IMR-90 (cell line): Measurements from ENCODE around the gene GAPDH. TPM values are rescaled to one million over a fixed set of nuclear protein-coding genes. Genes with fewer than 3 reads are reported as not detected.

Experiments used
- ATAC-seq: fragments of 200-7000 bp; cut with Tn5 transposase; 2 replicates; pipeline ENCODE4 v1.9.1; 2020; ENCODE audit warnings: low read depth, mild to moderate bottlenecking, moderate library complexity
- BruUV-seq: library from RNA; stranded (reverse); fragments of 400-500 nt; replicated peaks from 2 replicates; lab custom pipeline; 2021; lab: Mats Ljungman, UMichigan
- CTCF ChIA-PET: fragments of 300-600 bp; formaldehyde crosslinking; extraction: SDS; loops from one replicate; lab custom pipeline; 2021; ENCODE audit warnings: antibody characterized with exemption; lab: Yijun Ruan, JAX
- POLR2A ChIA-PET: fragments of 300-600 bp; sonication (Branson Sonifier 250); formaldehyde crosslinking; loops from one replicate; lab custom pipeline; 2022; ENCODE audit warnings: antibody characterized with exemption; ENCODE audit not compliant: unreplicated experiment; lab: Charles Lee
- DNase-seq: peaks from one replicate; pipeline ENCODE4 v3.0.0; 2013
- H2AFZ ChIP-seq: replicated peaks from 2 replicates; pipeline ENCODE3; 2013; ENCODE audit warnings: low read length, mild to moderate bottlenecking; ENCODE audit not compliant: poor library complexity
- H2AK5ac ChIP-seq: 2 replicates; pipeline ENCODE4 v1.6.1; 2013; ENCODE audit warnings: low read depth, low read length, inconsistent platforms
- H2AK9ac ChIP-seq: replicated peaks from 2 replicates; pipeline ENCODE3; 2013; ENCODE audit warnings: mild to moderate bottlenecking, low read depth, low read length, moderate library complexity; ENCODE audit not compliant: poor library complexity
- H2BK120ac ChIP-seq: 2 replicates; pipeline ENCODE4 v1.6.1; 2013; ENCODE audit warnings: low read depth, low read length, inconsistent platforms
- H2BK15ac ChIP-seq: 3 replicates; pipeline ENCODE4 v1.6.1; 2013; ENCODE audit warnings: low read depth, low read length, inconsistent platforms
- H2BK20ac ChIP-seq: 2 replicates; pipeline ENCODE4 v1.6.1; 2013; ENCODE audit warnings: low read depth, mild to moderate bottlenecking, inconsistent platforms, low read length, moderate library complexity
- H2BK5ac ChIP-seq: 2 replicates; pipeline ENCODE4 v1.6.1; 2013; ENCODE audit warnings: mild to moderate bottlenecking, low read depth, low read length, inconsistent platforms; ENCODE audit not compliant: poor library complexity, severe bottlenecking
- H3K14ac ChIP-seq: replicated peaks from 2 replicates; pipeline ENCODE4 v1.6.1; 2013; ENCODE audit warnings: low read depth, low read length, inconsistent platforms
- H3K18ac ChIP-seq: 2 replicates; pipeline ENCODE4 v1.6.1; 2013; ENCODE audit warnings: low read depth, low read length, control low read depth
- H3K23ac ChIP-seq: 2 replicates; pipeline ENCODE4 v1.6.1; 2013; ENCODE audit warnings: low read depth, low read length, inconsistent platforms
- H3K27ac ChIP-seq: 2 replicates; pipeline ENCODE4 v1.5.1; 2013; ENCODE audit warnings: mild to moderate bottlenecking, control low read depth, low read length; ENCODE audit not compliant: insufficient read depth
- H3K27me3 ChIP-seq: 2 replicates; pipeline ENCODE4 v1.6.1; 2013; ENCODE audit warnings: low read length; ENCODE audit not compliant: control insufficient read depth, insufficient read depth
- H3K36me3 ChIP-seq: 2 replicates; pipeline ENCODE4 v1.6.1; 2013; ENCODE audit warnings: low read length, mixed read lengths; ENCODE audit not compliant: control insufficient read depth, insufficient read depth
- H3K4ac ChIP-seq: 2 replicates; pipeline ENCODE4 v1.6.1; 2013; ENCODE audit warnings: low read depth, low read length, inconsistent platforms
- H3K4me1 ChIP-seq: 2 replicates; pipeline ENCODE4 v1.6.1; 2013; ENCODE audit warnings: low read length, mixed read lengths; ENCODE audit not compliant: control insufficient read depth, insufficient read depth
- H3K4me2 ChIP-seq: 2 replicates; pipeline ENCODE4 v1.6.1; 2013; ENCODE audit warnings: low read depth, mild to moderate bottlenecking, control low read depth, low read length, moderate library complexity
- H3K4me3 ChIP-seq: 2 replicates; pipeline ENCODE4 v1.5.1; 2013; ENCODE audit warnings: low read depth, mild to moderate bottlenecking, control low read depth, low read length, moderate library complexity; ENCODE audit not compliant: insufficient read depth
- H3K56ac ChIP-seq: 2 replicates; pipeline ENCODE4 v1.6.1; 2013; ENCODE audit warnings: low read length, inconsistent platforms; ENCODE audit not compliant: insufficient read depth; ENCODE audit errors: extremely low read depth
- H3K79me1 ChIP-seq, 2 experiments: 2 replicates each; pipeline ENCODE4 v1.6.1; 2013; ENCODE audit warnings: low read length in 2 of 2, inconsistent platforms in 1 of 2, low read depth in 1 of 2
- H3K9ac ChIP-seq: 2 replicates; pipeline ENCODE4 v1.6.1; 2013; ENCODE audit warnings: low read depth, low read length, control low read depth
- H3K9me1 ChIP-seq: 2 replicates; pipeline ENCODE4 v1.6.1; 2013; ENCODE audit warnings: low read length, inconsistent platforms; ENCODE audit not compliant: insufficient read depth
- H3K9me3 ChIP-seq: 2 replicates; pipeline ENCODE4 v1.6.1; 2013; ENCODE audit warnings: low read length; ENCODE audit not compliant: control insufficient read depth, insufficient read depth
- H4K20me1 ChIP-seq: 2 replicates; pipeline ENCODE4 v1.6.1; 2013; ENCODE audit warnings: low read length, inconsistent platforms; ENCODE audit not compliant: insufficient read depth
- H4K5ac ChIP-seq: 2 replicates; pipeline ENCODE4 v1.6.1; 2013; ENCODE audit warnings: mild to moderate bottlenecking, low read depth, low read length, control low read depth
- H4K8ac ChIP-seq, 2 experiments: 2 replicates each; pipeline ENCODE4 v1.6.1; 2013; ENCODE audit warnings: low read depth in 2 of 2, low read length in 2 of 2, control low read depth in 1 of 2, inconsistent platforms in 1 of 2
- H4K91ac ChIP-seq: 2 replicates; pipeline ENCODE4 v1.6.1; 2013; ENCODE audit warnings: low read depth, low read length, inconsistent platforms; ENCODE audit not compliant: insufficient read depth
- BHLHE40 ChIP-seq: fragments of 150-350 bp; IDR thresholded peaks from 2 replicates; pipeline ENCODE4 v1.6.1; 2016; ENCODE audit warnings: mild to moderate bottlenecking, low read depth, low read length
- MAZ ChIP-seq: IDR thresholded peaks from 2 replicates; pipeline ENCODE4 v1.6.1; 2012; ENCODE audit warnings: low read depth, mild to moderate bottlenecking, low read length, improper control_type of control experiment, moderate library complexity, borderline replicate concordance
- MXI1 ChIP-seq: IDR thresholded peaks from 2 replicates; pipeline ENCODE4 v1.6.1; 2012; ENCODE audit warnings: low read depth, mild to moderate bottlenecking, low read length, moderate library complexity, borderline replicate concordance
- WGBS, 2 experiments: methylation state at CpG; one replicate each; pipeline versions ENCODE4 v1.1.5 to v1.1.7; 2013; ENCODE audit warnings: missing lambda C conversion rate in 2 of 2; ENCODE audit not compliant: insufficient read length in 1 of 2; ENCODE audit errors: extremely low coverage in 2 of 2; 5-methylcytosine and 5-hydroxymethylcytosine counted together
- dilution Hi-C: fragments of 300-500 bp; cut with HindIII; formaldehyde crosslinking; loops from one replicate; pipeline ENCODE4 v1.14.3; 2018; ENCODE audit warnings: low sequenced_read_pairs; ENCODE audit not compliant: unreplicated experiment
- in situ Hi-C: fragments of 300-500 bp; cut with MboI; formaldehyde crosslinking; loops from 3 replicates; pipeline ENCODE4 v1.14.3; 2019; ENCODE audit warnings: low sequenced_read_pairs, inconsistent platforms, mixed read lengths
- intact Hi-C: fragments of 100-400 bp; cut with micrococcal nuclease; formaldehyde crosslinking; loops from 2 replicates; pipeline ENCODE4 v1.10.0; 2022
- polyA plus RNA-seq, 3 experiments: library from polyadenylated mRNA; depleted of rRNA; stranded (reverse); fragments of >200 nt; gene quantifications; 2 replicates each; pipeline ENCODE4 v1.2.3, GENCODE V29; 2012; ENCODE audit warnings: low replicate concordance in 1 of 3
- total RNA-seq: library from RNA; depleted of rRNA; stranded (reverse); fragments of >200 nt; gene quantifications from 2 replicates; pipeline ENCODE4 v1.2.3, GENCODE V29; 2012

The GAPDH gene
- total and polyA plus RNA-seq, 2 of the 4 experiments (the other 2 are of a cell fraction) = 12,939 to 21,893 TPM

DNA sequence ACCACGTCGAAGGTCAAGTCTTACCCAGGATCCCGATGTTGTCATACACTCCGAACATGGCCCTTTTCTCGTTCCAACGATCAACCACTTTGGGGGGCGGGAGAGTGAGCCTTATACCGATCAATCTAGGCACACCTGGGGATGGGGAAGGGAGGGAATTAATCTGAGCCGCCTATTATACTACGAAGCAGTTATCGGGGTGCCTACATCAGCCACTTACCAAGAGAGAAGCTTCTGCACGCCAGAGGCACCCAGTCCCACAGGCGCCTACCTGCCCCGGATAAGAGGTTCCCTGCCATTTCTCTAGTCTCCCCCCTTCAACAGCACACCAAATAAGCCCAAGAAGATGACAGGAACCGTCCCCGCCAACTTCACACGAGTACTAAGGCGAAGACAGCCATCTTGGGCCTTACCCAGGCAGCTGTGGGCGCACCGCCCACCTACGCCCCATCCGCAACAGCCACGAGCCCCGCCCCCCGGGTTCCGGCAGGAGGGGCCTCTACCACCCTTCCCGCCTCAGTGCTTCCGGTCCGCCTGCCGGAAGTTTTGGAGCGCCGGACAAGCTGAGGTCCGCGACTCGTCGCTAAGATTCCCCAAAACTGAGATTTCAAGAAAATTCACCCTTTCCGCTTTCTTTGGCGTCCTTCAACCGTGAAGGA, 41.4 kb upstream of the GAPDH start, which contains the start of gene MRPL51:
TSS of gene MRPL51 (minus strand) at position 425 of the 659 bp plus-strand sequence. CDS start at position 299, 126 bp downstream.
- H2BK5ac ChIP-seq = peak within 1 kb of the TSS; percentile 90
- H4K5ac ChIP-seq = peak within 1 kb of the TSS; percentile 89
- ATAC-seq (peak; percentile 78), DNase-seq (peak; percentile 90)
- H2BK20ac ChIP-seq = peak within 1 kb of the TSS; percentile 7; the same call in 1 of the 2 replicates
- H3K56ac ChIP-seq = peak within 1 kb of the TSS; percentile 96
- H3K4ac ChIP-seq = peak within 1 kb of the TSS; percentile 96
- H4K20me1 ChIP-seq = peaks cover 4% of the 10 kb centered on the region
- H3K79me1 ChIP-seq = peaks cover 33 to 45% of the 10 kb centered on the region in 2 experiments
- no peaks in the 10 kb centered on the region for H3K9me3 ChIP-seq
- intact Hi-C loops = loop anchor here (2.0 kb wide), 1 partner anchor 62 kb away; no protein-coding TSS in a partner anchor
- peak within 1 kb of the TSS; percentile 94 for H2AFZ ChIP-seq
- WGBS, 2 experiments = no CpG with 5 or more reads among the region's 39 CpGs
- no peaks in the 10 kb centered on the region; the same call in 1 of the 2 replicates for H3K36me3 ChIP-seq
- peak within 1 kb of the TSS; percentile 99 for H2AK5ac ChIP-seq
- peak within 1 kb of the TSS; percentile 90 to 99 for H4K8ac ChIP-seq
- peak within 1 kb of the TSS; percentile 97 for H3K4me2 ChIP-seq
- peak within 1 kb of the TSS; percentile 94 for H3K23ac ChIP-seq
- in situ Hi-C loops = no loop called here
- H3K27ac ChIP-seq = peak within 1 kb of the TSS; percentile 94
- no peaks in the 10 kb centered on the region; the same call in 1 of the 2 replicates for H3K4me1 ChIP-seq
- H3K4me3 ChIP-seq = peak within 1 kb of the TSS; percentile 83
- H3K9me1 ChIP-seq = peaks cover 8% of the 10 kb centered on the region
- CTCF ChIA-PET = interaction anchor here (0.6 to 1.0 kb wide), 2 partner anchors 10 to 43 kb away, joined by 3 read pairs; no protein-coding TSS in a partner anchor
- BruUV-seq = TSS peak; percentile 100
- H3K9ac ChIP-seq = peak within 1 kb of the TSS; percentile 95
- peak within 1 kb of the TSS; percentile 93 for H2AK9ac ChIP-seq
- H3K18ac ChIP-seq = peak within 1 kb of the TSS; percentile 73
- H4K91ac ChIP-seq = peak within 1 kb of the TSS; percentile 93
- no peaks in the 10 kb centered on the region for H3K27me3 ChIP-seq
- H3K14ac ChIP-seq = peak within 1 kb of the TSS; percentile 97
- TF ChIP-seq MXI1 (peak; percentile 49; the same call in 1 of the 2 replicates), MAZ (peak; percentile 78; the same call in 1 of the 2 replicates), BHLHE40 (no peak)
- dilution Hi-C loops = no loop called here
- POLR2A ChIA-PET = interaction anchor here (0.5 to 0.9 kb wide), 3 partner anchors 11 to 41 kb away, joined by 3 to 8 read pairs (median 3); partner anchors contain the start of gene GAPDH
- peak within 1 kb of the TSS; percentile 79; the same call in 2 of the 3 replicates for H2BK15ac ChIP-seq
- H2BK120ac ChIP-seq = peak within 1 kb of the TSS; percentile 67
